SU-DHL-6 (cell line): ENCODE data around the gene DENND2A.

Experiments
- H2AFZ ChIP-seq: fragments of 200-600 bp; sonication (generic); 2 replicates; pipeline ENCODE4 v1.6.1; 2014; ENCODE audit warnings: low read depth, mild to moderate bottlenecking, moderate library complexity, mixed read lengths, antibody characterized with exemption, low read length; ENCODE audit not compliant: severe bottlenecking
- H3F3A ChIP-seq: fragments of 200-600 bp; shearing (Covaris generic); 2 replicates; pipeline ENCODE4 v1.6.0; 2016; ENCODE audit warnings: antibody characterized with exemption, mild to moderate bottlenecking; ENCODE audit not compliant: insufficient read depth
- H3K27ac ChIP-seq: fragments of 200-600 bp; sonication (generic); 2 replicates; pipeline ENCODE4 v1.5.1; 2016; ENCODE audit warnings: low read depth, mild to moderate bottlenecking, low read length, moderate library complexity, mixed read lengths
- H3K27me3 ChIP-seq: fragments of 200-600 bp; sonication (generic), shearing (Covaris generic); 2 replicates; pipeline ENCODE4 v1.6.0; 2014; ENCODE audit warnings: mild to moderate bottlenecking, low read length
- H3K36me3 ChIP-seq: fragments of 200-600 bp; sonication (generic); 2 replicates; pipeline ENCODE4 v1.6.1; 2014; ENCODE audit warnings: mild to moderate bottlenecking, low read length, mixed read lengths
- H3K4me2 ChIP-seq: fragments of 300-600, 200-600 bp; shearing (Covaris generic), sonication (generic); 2 replicates; pipeline ENCODE4 v1.6.0; 2014; ENCODE audit warnings: low read length, low read depth, mild to moderate bottlenecking; ENCODE audit not compliant: poor library complexity, severe bottlenecking
- H3K4me3 ChIP-seq: fragments of 200-600 bp; sonication (generic); 2 replicates; pipeline ENCODE4 v1.5.1; 2014; ENCODE audit warnings: antibody characterized with exemption, low read length, mild to moderate bottlenecking, mixed read lengths; ENCODE audit not compliant: insufficient read depth, poor library complexity, severe bottlenecking
- H3K79me2 ChIP-seq: fragments of 200-600 bp; sonication (generic); 2 replicates; pipeline ENCODE4 v1.6.1; 2014; ENCODE audit warnings: mild to moderate bottlenecking, low read length, moderate library complexity; ENCODE audit not compliant: insufficient read depth
- H3K9ac ChIP-seq: fragments of 200-600 bp; sonication (generic); 2 replicates; pipeline ENCODE4 v1.7.0; 2014; ENCODE audit warnings: mild to moderate bottlenecking, low read length
- H3K9me2 ChIP-seq: fragments of 200-600 bp; sonication (generic); replicated peaks from 2 replicates; pipeline ENCODE4 v1.6.1; 2014; ENCODE audit warnings: low read length; ENCODE audit not compliant: insufficient read depth
- H3K9me3 ChIP-seq: fragments of 200-600 bp; sonication (generic); 2 replicates; pipeline ENCODE4 v1.6.1; 2014; ENCODE audit warnings: low read length, mixed read lengths; ENCODE audit not compliant: insufficient read depth
- H4K20me1 ChIP-seq: fragments of 200-600 bp; sonication (generic); 2 replicates; pipeline ENCODE4 v1.6.1; 2014; ENCODE audit warnings: low read depth, mild to moderate bottlenecking, antibody characterized with exemption, low read length, moderate library complexity, mixed read lengths
- CTCF ChIP-seq: fragments of 200-600 bp; sonication (generic); IDR thresholded peaks from one replicate; pipeline ENCODE4 v1.5.1; 2017; ENCODE audit warnings: antibody characterized with exemption, mild to moderate bottlenecking, low read length, moderate library complexity; ENCODE audit not compliant: insufficient read depth, poor library complexity, severe bottlenecking
- EZH2phosphoT487 ChIP-seq: fragments of 200-600 bp; sonication (generic), shearing (Covaris generic); conservative IDR thresholded peaks from 2 replicates; pipeline ENCODE4 v1.6.1; 2018; ENCODE audit warnings: mild to moderate bottlenecking, antibody characterized with exemption, low read length, moderate library complexity, mixed read lengths

DENND2A gene

GRCh38 chr7:140686921-140687320, 46.3 kb upstream of the DENND2A start:
- Histone ChIP-seq H3K4me2 (no peak overlapping the region), H3K79me2 (no peaks in the 10 kb centered on the region), H4K20me1 (no peaks in the 10 kb centered on the region), H3K27ac (no peak overlapping the region), H3K4me3 (no peak overlapping the region), H3K9me2 (no peaks in the 10 kb centered on the region), H3K36me3 (no peaks in the 10 kb centered on the region; the same call in 1 of the 2 replicates), H3F3A (no peaks in the 10 kb centered on the region), H3K27me3 (no peaks in the 10 kb centered on the region), H2AFZ (no peak overlapping the region), H3K9me3 (no peaks in the 10 kb centered on the region), H3K9ac (no peak overlapping the region)
- TF ChIP-seq CTCF (no peak), EZH2phosphoT487 (no peak)

- no peak for TF ChIP-seq CTCF
- TF ChIP-seq EZH2phosphoT487: no peak
- H2AFZ ChIP-seq: no peak overlapping the region
- no peak overlapping the region for H3K4me2 ChIP-seq
- no peaks in the 10 kb centered on the region for H3F3A ChIP-seq
- no peaks in the 10 kb centered on the region for H3K9me2 ChIP-seq
- H3K27ac ChIP-seq: no peak overlapping the region
- H3K9ac ChIP-seq: no peak overlapping the region
- no peaks in the 10 kb centered on the region; the same call in 1 of the 2 replicates for H3K36me3 ChIP-seq
- no peaks in the 10 kb centered on the region for H3K79me2 ChIP-seq
- no peak overlapping the region for H3K4me3 ChIP-seq
- no peaks in the 10 kb centered on the region for H3K27me3 ChIP-seq
- H4K20me1 ChIP-seq: no peaks in the 10 kb centered on the region
- H3K9me3 ChIP-seq: no peaks in the 10 kb centered on the region
These were observed 44.9 kb upstream of the DENND2A start for GRCh38 chr7:140685407-140686087.

- Histone ChIP-seq H4K20me1 (no peaks in the 10 kb centered on the region), H3K79me2 (no peaks in the 10 kb centered on the region), H3K9me3 (no peaks in the 10 kb centered on the region), H3K36me3 (no peaks in the 10 kb centered on the region; the same call in 1 of the 2 replicates), H3K27me3 (no peaks in the 10 kb centered on the region), H2AFZ (no peak overlapping the region), H3F3A (no peaks in the 10 kb centered on the region), H3K4me3 (no peak overlapping the region), H3K9me2 (no peaks in the 10 kb centered on the region), H3K27ac (no peak overlapping the region), H3K9ac (no peak overlapping the region), H3K4me2 (no peak overlapping the region)
- no peak for TF ChIP-seq CTCF
These were observed 43.7 kb upstream of the DENND2A start for GRCh38 chr7:140684066-140684950.
